ENCODE measurements around the gene WNT11. TPM values are rescaled to one million over a fixed set of nuclear protein-coding genes. Genes with fewer than 3 reads are reported as not detected.

WNT11 gene
- total RNA-seq (24.8 TPM), polyA plus RNA-seq (ENCODE audit: insufficient read depth in 1 of 8, insufficient read length in 8 of 8, low replicate concordance in 1 of 8) (10 to 100 TPM; 10.1 to 24.0 (median 13.5) TPM)
- long read RNA-seq, donor 1, partial matches to known transcripts: 0 of 2 reads
- long read RNA-seq, donor 1, other reads (novel, unspliced or antisense): 0 of 2 reads
- long read RNA-seq, donor 2, partial matches to known transcripts: 0 of 1 reads
- long read RNA-seq, donor 2, other reads (novel, unspliced or antisense): 0 of 1 reads
- long read RNA-seq, donor 3, transcript WNT11-201 (5 exons, 1,930 nt): major isoform, 7 of 7 reads
- long read RNA-seq, donor 3, partial matches to known transcripts: 0 of 7 reads
- long read RNA-seq, donor 3, other reads (novel, unspliced or antisense): 0 of 7 reads
- long read RNA-seq, donor 4, partial matches to known transcripts: 0 of 2 reads
- long read RNA-seq, donor 4, other reads (novel, unspliced or antisense): 0 of 2 reads
- long read RNA-seq, donor 5, partial matches to known transcripts: 0 of 4 reads
- long read RNA-seq, donor 5, other reads (novel, unspliced or antisense): 0 of 4 reads
- long read RNA-seq, donor 6, partial matches to known transcripts: 0 of 3 reads
- long read RNA-seq, donor 6, other reads (novel, unspliced or antisense): 0 of 3 reads
- long read RNA-seq, donor 7, partial matches to known transcripts: 0 of 1 reads
- long read RNA-seq, donor 7, other reads (novel, unspliced or antisense): 0 of 1 reads
- long read RNA-seq, donor 8, partial matches to known transcripts: 0 of 3 reads
- long read RNA-seq, donor 8, other reads (novel, unspliced or antisense): 0 of 3 reads
- long read RNA-seq, donor 9, partial matches to known transcripts: 0 of 2 reads
- long read RNA-seq, donor 9, other reads (novel, unspliced or antisense): 0 of 2 reads
- long read RNA-seq, donor 10, partial matches to known transcripts: 0 of 2 reads
- long read RNA-seq, donor 10, other reads (novel, unspliced or antisense): 0 of 2 reads
- long read RNA-seq, donor 11, partial matches to known transcripts: 0 of 3 reads
- long read RNA-seq, donor 11, other reads (novel, unspliced or antisense): 0 of 3 reads

DNA sequence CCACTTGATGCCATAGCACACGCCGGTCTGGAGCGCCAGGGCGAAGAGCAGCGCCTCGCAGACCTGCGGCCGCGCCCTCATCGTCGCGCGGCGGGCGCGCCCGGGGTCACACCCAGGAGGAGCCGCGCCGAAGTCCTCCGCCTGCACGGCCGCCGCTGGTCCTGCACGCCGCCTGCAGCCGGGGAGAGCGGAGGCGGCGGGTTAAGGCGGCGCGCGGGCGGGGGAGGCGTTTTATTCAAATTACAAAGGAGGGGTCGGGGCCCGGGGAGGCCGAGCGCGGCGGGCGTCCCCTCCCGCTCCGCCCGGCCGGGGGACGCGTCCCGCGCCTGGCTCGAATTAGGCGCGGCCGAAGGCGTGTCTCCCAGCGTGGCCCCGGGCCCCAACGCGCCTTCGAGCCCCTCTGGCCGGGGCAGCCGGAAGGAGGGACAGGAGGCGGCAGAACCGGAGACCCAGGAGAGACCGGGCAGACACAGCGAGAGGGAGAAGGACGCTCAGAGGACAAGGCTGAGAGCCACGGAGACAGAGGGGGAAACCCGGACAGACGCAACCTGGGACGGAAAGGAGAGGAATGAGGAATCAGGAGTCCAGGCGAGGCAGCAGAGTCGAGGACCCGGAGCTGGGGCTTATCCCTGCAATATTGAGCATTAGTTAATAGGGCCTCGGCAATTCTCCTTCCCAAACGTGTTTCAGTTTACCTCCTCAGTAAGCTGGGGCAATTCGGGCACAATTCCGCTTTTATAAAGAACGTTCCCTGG lies at the start of gene WNT11:
Gene WNT11 (minus strand): TSS at position 176 of the 755 bp plus-strand sequence. CDS start 95 bp downstream, at position 81.
- Histone ChIP-seq H3K36me3 (ENCODE audit: control insufficient read depth, insufficient read depth, low read length) (peaks cover 3% of the 10 kb centered on the region), H3K9me3 (replicated peaks; ENCODE audit: control insufficient read depth, low read depth, low read length) (no peaks in the 10 kb centered on the region), H3K27ac (ENCODE audit: low read length) (peak within 1 kb of the TSS; percentile 42), H3K27me3 (ENCODE audit: control insufficient read depth, insufficient read depth, low read length) (peaks cover 67% of the 10 kb centered on the region), H3K4me1 (ENCODE audit: control insufficient read depth, insufficient read depth, low read length) (peaks cover 49% of the 10 kb centered on the region), H3K4me3 (ENCODE audit: low read length) (peak within 1 kb of the TSS; percentile 50)
- under 1% methylated on average over 74 of the region's 80 CpGs for WGBS (ENCODE audit: insufficient coverage)
- peak; percentile 81 for DNase-seq

DNA sequence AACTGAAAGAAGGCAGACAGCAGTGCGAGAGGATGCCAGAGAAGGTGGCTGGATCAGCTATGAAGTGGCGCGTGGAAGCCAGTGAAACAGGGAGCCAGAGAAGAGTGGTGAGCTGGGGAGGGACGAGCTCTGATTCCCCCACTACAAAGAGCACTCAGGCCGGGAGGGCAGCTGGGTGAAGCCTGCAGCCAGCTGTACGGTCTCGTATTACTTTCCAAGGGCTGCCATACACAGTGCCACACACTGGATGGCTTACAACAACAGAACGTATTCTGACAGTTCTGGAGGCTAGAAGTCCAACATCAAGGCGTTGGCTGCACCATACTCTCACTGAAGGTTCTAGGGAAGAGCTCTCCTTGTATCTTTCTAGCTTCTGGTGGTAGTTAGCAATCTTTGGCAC lies 47.1 kb upstream of the WNT11 start:
- Histone ChIP-seq H3K9me3 (replicated peaks; ENCODE audit: control insufficient read depth, low read depth, low read length) (peaks cover 9% of the 10 kb centered on the region), H3K27me3 (ENCODE audit: control insufficient read depth, insufficient read depth, low read length) (peaks cover 3% of the 10 kb centered on the region), H3K4me1 (ENCODE audit: control insufficient read depth, insufficient read depth, low read length) (peaks cover 23% of the 10 kb centered on the region), H3K36me3 (ENCODE audit: control insufficient read depth, insufficient read depth, low read length) (no peaks in the 10 kb centered on the region), H3K27ac (ENCODE audit: low read length) (peak overlapping the region; percentile 71), H3K4me3 (ENCODE audit: low read length) (no peak overlapping the region)
- no CpG with 5 or more reads among the region's 9 CpGs for WGBS (ENCODE audit: insufficient coverage)
- peak; percentile 54 for DNase-seq

GRCh38 chr11:76252631-76253070 lies 46.3 kb upstream of the WNT11 start:
- no peak overlapping the region for H3K27ac ChIP-seq (ENCODE audit: low read length)
- H3K4me3 ChIP-seq (ENCODE audit: low read length): no peak overlapping the region
- peaks cover 3% of the 10 kb centered on the region for H3K27me3 ChIP-seq (ENCODE audit: control insufficient read depth, insufficient read depth, low read length)
- peaks cover 9% of the 10 kb centered on the region for H3K9me3 ChIP-seq (replicated peaks; ENCODE audit: control insufficient read depth, low read depth, low read length)
- peaks cover 23% of the 10 kb centered on the region for H3K4me1 ChIP-seq (ENCODE audit: control insufficient read depth, insufficient read depth, low read length)
- no peaks in the 10 kb centered on the region for H3K36me3 ChIP-seq (ENCODE audit: control insufficient read depth, insufficient read depth, low read length)
- WGBS (ENCODE audit: insufficient coverage): 16% methylated on average over 8 of the region's 9 CpGs
- DNase-seq: no peak

GRCh38 chr11:76251576-76251975 lies 45.3 kb upstream of the WNT11 start:
- Histone ChIP-seq H3K9me3 (replicated peaks; ENCODE audit: control insufficient read depth, low read depth, low read length) (peaks cover 9% of the 10 kb centered on the region), H3K4me3 (ENCODE audit: low read length) (no peak overlapping the region), H3K27me3 (ENCODE audit: control insufficient read depth, insufficient read depth, low read length) (no peaks in the 10 kb centered on the region), H3K36me3 (ENCODE audit: control insufficient read depth, insufficient read depth, low read length) (no peaks in the 10 kb centered on the region), H3K27ac (ENCODE audit: low read length) (no peak overlapping the region), H3K4me1 (ENCODE audit: control insufficient read depth, insufficient read depth, low read length) (peaks cover 19% of the 10 kb centered on the region)
- no peak for DNase-seq
- WGBS (ENCODE audit: insufficient coverage): 73% methylated on average over 2 of the region's 2 CpGs

- Histone ChIP-seq H3K27me3 (ENCODE audit: control insufficient read depth, insufficient read depth, low read length) (no peaks in the 10 kb centered on the region), H3K27ac (ENCODE audit: low read length) (no peak overlapping the region), H3K36me3 (ENCODE audit: control insufficient read depth, insufficient read depth, low read length) (no peaks in the 10 kb centered on the region), H3K4me1 (ENCODE audit: control insufficient read depth, insufficient read depth, low read length) (peaks cover 19% of the 10 kb centered on the region), H3K4me3 (ENCODE audit: low read length) (no peak overlapping the region), H3K9me3 (replicated peaks; ENCODE audit: control insufficient read depth, low read depth, low read length) (peaks cover 9% of the 10 kb centered on the region)
- no peak for DNase-seq
- 83% methylated on average over 3 of the region's 3 CpGs for WGBS (ENCODE audit: insufficient coverage)
Measured at GRCh38 chr11:76251226-76251575, 44.9 kb upstream of the WNT11 start.

- peaks cover 9% of the 10 kb centered on the region for H3K9me3 ChIP-seq (replicated peaks; ENCODE audit: control insufficient read depth, low read depth, low read length)
- 92% methylated on average over 3 of the region's 6 CpGs for WGBS (ENCODE audit: insufficient coverage)
- peaks cover 19% of the 10 kb centered on the region for H3K4me1 ChIP-seq (ENCODE audit: control insufficient read depth, insufficient read depth, low read length)
- no peak overlapping the region for H3K4me3 ChIP-seq (ENCODE audit: low read length)
- no peaks in the 10 kb centered on the region for H3K36me3 ChIP-seq (ENCODE audit: control insufficient read depth, insufficient read depth, low read length)
- H3K27me3 ChIP-seq (ENCODE audit: control insufficient read depth, insufficient read depth, low read length): no peaks in the 10 kb centered on the region
- H3K27ac ChIP-seq (ENCODE audit: low read length): no peak overlapping the region
- no peak for DNase-seq
Measured at GRCh38 chr11:76250520-76251225, 44.4 kb upstream of the WNT11 start.

DNA sequence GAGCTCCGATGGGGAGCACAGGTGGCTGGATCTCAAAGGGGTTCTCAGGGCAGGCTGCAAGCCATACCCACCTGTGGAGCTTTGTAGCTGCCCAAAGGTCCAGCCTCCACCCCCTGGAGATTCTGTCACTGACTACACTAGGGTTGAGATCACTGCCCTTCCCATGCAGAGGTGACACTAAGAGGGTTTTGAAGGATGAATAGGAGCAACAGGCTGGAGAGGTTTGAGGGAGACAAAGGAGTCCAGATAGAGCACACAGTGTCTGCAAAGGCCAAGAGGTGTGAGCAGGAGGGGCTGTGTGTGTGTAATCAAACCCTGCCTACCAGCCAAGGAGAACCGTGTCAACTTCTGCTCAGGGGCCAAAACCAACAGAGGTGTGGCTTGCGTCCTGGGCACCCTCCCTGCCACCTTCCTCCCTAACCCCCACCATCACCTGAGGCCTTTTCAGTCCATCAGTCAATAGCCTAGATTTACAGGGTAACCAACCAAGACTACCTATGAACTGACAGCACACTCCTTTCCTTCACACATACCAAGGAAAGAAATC lies 43.0 kb upstream of the WNT11 start:
- Histone ChIP-seq H3K4me3 (ENCODE audit: low read length) (no peak overlapping the region), H3K27ac (ENCODE audit: low read length) (no peak overlapping the region), H3K27me3 (ENCODE audit: control insufficient read depth, insufficient read depth, low read length) (no peaks in the 10 kb centered on the region), H3K9me3 (replicated peaks; ENCODE audit: control insufficient read depth, low read depth, low read length) (peaks cover 9% of the 10 kb centered on the region), H3K4me1 (ENCODE audit: control insufficient read depth, insufficient read depth, low read length) (peaks cover 30% of the 10 kb centered on the region), H3K36me3 (ENCODE audit: control insufficient read depth, insufficient read depth, low read length) (no peaks in the 10 kb centered on the region)
- DNase-seq: no peak
- WGBS (ENCODE audit: insufficient coverage): 54% methylated on average over 2 of the region's 3 CpGs

- no peaks in the 10 kb centered on the region for H3K36me3 ChIP-seq (ENCODE audit: control insufficient read depth, insufficient read depth, low read length)
- H3K27ac ChIP-seq (ENCODE audit: low read length): no peak overlapping the region
- no peak for DNase-seq
- H3K4me1 ChIP-seq (ENCODE audit: control insufficient read depth, insufficient read depth, low read length): peaks cover 27% of the 10 kb centered on the region
- no peak overlapping the region for H3K4me3 ChIP-seq (ENCODE audit: low read length)
- WGBS (ENCODE audit: insufficient coverage): no CpG with 5 or more reads among the region's 1 CpG
- H3K27me3 ChIP-seq (ENCODE audit: control insufficient read depth, insufficient read depth, low read length): no peaks in the 10 kb centered on the region
- H3K9me3 ChIP-seq (replicated peaks; ENCODE audit: control insufficient read depth, low read depth, low read length): peaks cover 9% of the 10 kb centered on the region
Measured at GRCh38 chr11:76248210-76248609, 41.9 kb upstream of the WNT11 start.

DNA sequence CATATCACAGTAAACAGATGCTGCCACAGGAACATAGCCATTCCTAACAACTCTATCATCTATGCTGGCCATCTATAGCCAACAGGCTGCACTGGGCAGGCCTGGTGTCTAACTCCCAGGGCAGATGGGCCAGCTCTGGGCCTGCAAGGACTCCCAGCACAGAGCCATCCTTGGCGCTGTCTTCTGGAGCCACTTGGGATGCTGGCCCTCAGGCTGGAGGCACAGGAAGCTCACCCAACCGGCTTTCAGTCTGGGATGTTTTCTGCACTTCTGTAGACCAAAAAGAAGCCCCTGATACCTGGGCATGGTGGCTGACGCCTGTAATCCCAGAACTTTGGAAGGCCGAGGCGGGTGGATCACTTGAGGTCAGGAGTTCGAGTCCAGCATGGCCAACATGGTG lies 40.8 kb upstream of the WNT11 start:
- Histone ChIP-seq H3K36me3 (ENCODE audit: control insufficient read depth, insufficient read depth, low read length) (no peaks in the 10 kb centered on the region), H3K4me1 (ENCODE audit: control insufficient read depth, insufficient read depth, low read length) (peaks cover 23% of the 10 kb centered on the region), H3K27me3 (ENCODE audit: control insufficient read depth, insufficient read depth, low read length) (no peaks in the 10 kb centered on the region), H3K9me3 (replicated peaks; ENCODE audit: control insufficient read depth, low read depth, low read length) (peaks cover 9% of the 10 kb centered on the region), H3K4me3 (ENCODE audit: low read length) (no peak overlapping the region), H3K27ac (ENCODE audit: low read length) (no peak overlapping the region)
- WGBS (ENCODE audit: insufficient coverage): 85% methylated on average over 2 of the region's 6 CpGs
- no peak for DNase-seq

Measured in muscle of leg (tissue), 16 donors.